Small intestine (tissue), 7 donors: ENCODE results near the gene ITPR3. TPM values are rescaled to one million over a fixed set of nuclear protein-coding genes. Genes with fewer than 3 reads are reported as not detected.

Source experiments
- DNase-seq, 2 donors: peaks; one replicate each; pipeline versions ENCODE4 v3.0.0 to v3.0.0-alpha.2; 2013
- FAIRE-seq: peaks from 2 replicates; lab custom pipeline; 2012; peaks lifted over from hg19 to GRCh38; lab: Jason Lieb, UNC
- H3K27ac ChIP-seq, 3 donors: one replicate each; pipeline ENCODE4 v1.5.1; 2013; ENCODE audit warnings: low read length in 2 of 3, mild to moderate bottlenecking in 2 of 3, control low read depth in 1 of 3, inconsistent platforms in 1 of 3, low read depth in 1 of 3, moderate library complexity in 1 of 3
- H3K27me3 ChIP-seq, 3 donors: one replicate each; pipeline ENCODE4 v1.6.1; 2013; ENCODE audit warnings: low read length in 3 of 3, inconsistent platforms in 1 of 3; ENCODE audit not compliant: control insufficient read depth in 3 of 3, insufficient read depth in 3 of 3
- H3K36me3 ChIP-seq, 3 donors: one replicate each; pipeline ENCODE4 v1.6.1; 2013; ENCODE audit warnings: low read length in 3 of 3, inconsistent platforms in 1 of 3, low read depth in 1 of 3, mild to moderate bottlenecking in 1 of 3, moderate library complexity in 1 of 3; ENCODE audit not compliant: control insufficient read depth in 3 of 3, insufficient read depth in 2 of 3
- H3K4me1 ChIP-seq, 3 donors: one replicate each; pipeline ENCODE4 v1.6.1; 2013; ENCODE audit warnings: low read length in 2 of 3, inconsistent platforms in 1 of 3, low read depth in 1 of 3, mild to moderate bottlenecking in 1 of 3, moderate library complexity in 1 of 3; ENCODE audit not compliant: control insufficient read depth in 3 of 3, insufficient read depth in 2 of 3
- H3K4me3 ChIP-seq, 3 donors: one replicate each; pipeline ENCODE4 v1.5.1; 2013; ENCODE audit warnings: low read length in 3 of 3, control low read depth in 1 of 3, inconsistent platforms in 1 of 3, low read depth in 1 of 3, mild to moderate bottlenecking in 1 of 3, moderate library complexity in 1 of 3
- H3K9me3 ChIP-seq, 2 donors: one replicate each; pipeline ENCODE4 v1.6.1; 2013; ENCODE audit warnings: low read depth in 1 of 2, low read length in 1 of 2; ENCODE audit not compliant: control insufficient read depth in 2 of 2, insufficient read depth in 1 of 2
- WGBS, 3 donors: extraction: QIAGEN DNeasy Blood & Tissue Kit; methylation state at CpG; one replicate each; pipeline ENCODE4 v1.1.7; 2013; 5-methylcytosine and 5-hydroxymethylcytosine counted together
- polyA plus RNA-seq, 4 donors: library from polyadenylated mRNA; stranded (reverse) in 3 of 4; unstranded in 1 of 4; fragments of 200-250 nt in 3 of 4; fragments of 120-200 nt in 1 of 4; gene quantifications; one replicate each; pipeline versions ENCODE4 v1.2.1 to v1.2.3, GENCODE V29; 2013
- donor health status: healthy with polysubstance abuse.
- donor health status: control.
- donor health status: control.
- donor health status: Bipolar disorder and iron deficiency.
- donor health status: healthy.

The ITPR3 gene
- polyA plus RNA-seq, 4 donors: 51.6 to 62.9 (median 59.1) TPM

- FAIRE-seq: no peak
- H3K27me3 ChIP-seq: no peaks in the 10 kb centered on the region
- H3K4me1 ChIP-seq: peaks cover 0 to 18% (median 0%) of the 10 kb centered on the region in 3 donors
- peak overlapping the region; percentile 86 to 94 (median 92) for H3K4me3 ChIP-seq
- WGBS, 3 donors: 3 to 40% (median 12%) methylated on average over 9 of the region's 9 CpGs
- H3K27ac ChIP-seq: peak overlapping the region in 2 of 3 donors; percentile 95 to 99
- DNase-seq: peak; percentile 35 to 89
- no peaks in the 10 kb centered on the region for H3K9me3 ChIP-seq
- peaks cover 14 to 39% (median 17%) of the 10 kb centered on the region in 3 donors for H3K36me3 ChIP-seq
Measured at GRCh38 chr6:33578588-33579011, 42.5 kb upstream of the ITPR3 start.

GRCh38 chr6:33579828-33580714 is 41.1 kb upstream of the ITPR3 start, which contains the start of gene BAK1:
Gene BAK1 (minus strand): TSS chr6:33580276. CDS start chr6:33577604, 2,672 bp downstream.
- Histone ChIP-seq H3K4me1 (peaks cover 0 to 18% (median 0%) of the 10 kb centered on the region in 3 donors), H3K27ac (peak within 1 kb of the TSS; percentile 83 to 99 (median 95)), H3K9me3 (no peaks in the 10 kb centered on the region), H3K36me3 (peaks cover 7 to 26% (median 7%) of the 10 kb centered on the region in 3 donors), H3K4me3 (peak within 1 kb of the TSS; percentile 86 to 94 (median 92)), H3K27me3 (no peaks in the 10 kb centered on the region)
- 2 to 5% (median 3%) methylated on average over 20 to 24 of the region's 24 CpGs for WGBS, 3 donors
- FAIRE-seq (no peak), DNase-seq (peak; percentile 95)

- DNase-seq (no peak), FAIRE-seq (no peak)
- Histone ChIP-seq H3K27me3 (no peaks in the 10 kb centered on the region), H3K36me3 (peaks cover 0 to 17% (median 0%) of the 10 kb centered on the region in 3 donors), H3K4me1 (peaks cover 0 to 18% (median 0%) of the 10 kb centered on the region in 3 donors), H3K4me3 (no peak overlapping the region), H3K9me3 (no peaks in the 10 kb centered on the region), H3K27ac (no peak overlapping the region)
- WGBS, 3 donors: 87 to 95% (median 93%) methylated on average over 5 of the region's 5 CpGs
Measured at GRCh38 chr6:33581186-33581585, 39.9 kb upstream of the ITPR3 start.

- no peaks in the 10 kb centered on the region for H3K27me3 ChIP-seq
- DNase-seq (no peak), FAIRE-seq (no peak)
- H3K9me3 ChIP-seq: no peaks in the 10 kb centered on the region
- no peak overlapping the region for H3K4me3 ChIP-seq
- no peaks in the 10 kb centered on the region for H3K36me3 ChIP-seq
- H3K4me1 ChIP-seq: peaks cover 0 to 14% (median 0%) of the 10 kb centered on the region in 3 donors
- no peak overlapping the region for H3K27ac ChIP-seq
- WGBS, 3 donors: 70 to 82% (median 82%) methylated on average over 8 of the region's 8 CpGs
Measured at GRCh38 chr6:33583591-33584155, 37.4 kb upstream of the ITPR3 start.

- Histone ChIP-seq H3K36me3 (no peaks in the 10 kb centered on the region), H3K4me3 (no peak overlapping the region), H3K4me1 (peaks cover 0 to 18% (median 0%) of the 10 kb centered on the region in 3 donors), H3K9me3 (no peaks in the 10 kb centered on the region), H3K27me3 (no peaks in the 10 kb centered on the region), H3K27ac (peak overlapping the region in 1 of 3 donors; percentile 14)
- 79 to 82% (median 81%) methylated on average over 11 of the region's 11 CpGs for WGBS, 3 donors
- no peak for DNase-seq
- no peak for FAIRE-seq
Measured at GRCh38 chr6:33584700-33585402, 36.3 kb upstream of the ITPR3 start.

DNA sequence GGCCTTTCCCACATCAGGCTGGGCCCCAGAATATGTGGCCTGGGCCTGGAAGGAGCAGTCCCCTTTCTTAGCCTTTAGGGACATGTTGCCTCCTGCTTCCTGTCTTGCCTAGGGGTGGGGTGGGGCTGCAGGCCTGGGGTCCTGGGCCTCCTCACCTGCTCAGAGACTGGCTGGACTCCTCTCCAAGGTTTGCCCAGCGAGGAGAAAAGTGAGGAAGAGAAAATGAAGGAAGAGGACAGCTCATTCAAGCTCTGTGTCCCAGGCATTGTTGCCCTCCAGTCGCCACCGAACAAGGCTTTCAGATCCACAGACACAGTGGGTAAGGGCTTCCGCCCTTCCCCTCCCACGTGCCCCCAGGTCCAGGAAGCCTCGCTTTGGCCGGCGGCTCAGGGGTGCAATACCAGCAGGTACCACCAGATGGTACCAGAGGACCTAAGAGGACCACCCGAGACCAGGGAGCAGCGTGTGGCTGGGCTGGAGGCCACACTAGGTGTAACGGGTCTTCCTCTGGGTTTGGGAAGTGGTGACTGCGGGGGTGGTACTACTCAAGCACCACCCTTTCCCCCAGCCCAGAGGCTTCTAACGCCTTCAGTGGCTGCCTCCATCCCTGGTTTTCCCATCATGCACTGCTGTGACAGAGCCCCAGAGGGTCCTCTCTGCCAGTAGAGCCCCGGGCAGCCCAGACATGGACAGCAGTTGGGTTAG is 35.6 kb upstream of the ITPR3 start:
- DNase-seq: peak; percentile 76 to 85
- Histone ChIP-seq H3K27me3 (no peaks in the 10 kb centered on the region), H3K27ac (peak overlapping the region in 1 of 3 donors; percentile 14), H3K36me3 (no peaks in the 10 kb centered on the region), H3K4me3 (no peak overlapping the region), H3K9me3 (no peaks in the 10 kb centered on the region), H3K4me1 (peaks cover 1 to 20% (median 3%) of the 10 kb centered on the region in 3 donors)
- no peak for FAIRE-seq
- WGBS, 3 donors: 8 to 12% (median 11%) methylated on average over 14 of the region's 14 CpGs

GRCh38 chr6:33586108-33586640 is 34.9 kb upstream of the ITPR3 start:
- Histone ChIP-seq H3K9me3 (no peaks in the 10 kb centered on the region), H3K36me3 (peaks cover 0 to 3% (median 0%) of the 10 kb centered on the region in 3 donors), H3K27me3 (no peaks in the 10 kb centered on the region), H3K4me3 (no peak overlapping the region), H3K27ac (no peak overlapping the region), H3K4me1 (peaks cover 2 to 26% (median 7%) of the 10 kb centered on the region in 3 donors)
- 69 to 79% (median 77%) methylated on average over 9 of the region's 9 CpGs for whole genome bisulfite sequencing, 3 donors
- DNase-seq (no peak), FAIRE-seq (no peak)
